Stimulated activated CD4-positive, alpha-beta T cell treated with anti-CD3 and anti-CD28 coated beads, Interleukin-4, amount 100 ng/mL, for 4 hours (primary cell): ENCODE data around the gene SDR39U1.

Experiments used
- DNase-seq, 2 experiments: peaks; one replicate each; pipeline ENCODE4 v3.0.0-alpha.2; 2020

The SDR39U1 gene

GRCh38 chr14:24428628-24429394 is 13.8 kb downstream of the SDR39U1 start:
- no peak for DNase-seq

DNA sequence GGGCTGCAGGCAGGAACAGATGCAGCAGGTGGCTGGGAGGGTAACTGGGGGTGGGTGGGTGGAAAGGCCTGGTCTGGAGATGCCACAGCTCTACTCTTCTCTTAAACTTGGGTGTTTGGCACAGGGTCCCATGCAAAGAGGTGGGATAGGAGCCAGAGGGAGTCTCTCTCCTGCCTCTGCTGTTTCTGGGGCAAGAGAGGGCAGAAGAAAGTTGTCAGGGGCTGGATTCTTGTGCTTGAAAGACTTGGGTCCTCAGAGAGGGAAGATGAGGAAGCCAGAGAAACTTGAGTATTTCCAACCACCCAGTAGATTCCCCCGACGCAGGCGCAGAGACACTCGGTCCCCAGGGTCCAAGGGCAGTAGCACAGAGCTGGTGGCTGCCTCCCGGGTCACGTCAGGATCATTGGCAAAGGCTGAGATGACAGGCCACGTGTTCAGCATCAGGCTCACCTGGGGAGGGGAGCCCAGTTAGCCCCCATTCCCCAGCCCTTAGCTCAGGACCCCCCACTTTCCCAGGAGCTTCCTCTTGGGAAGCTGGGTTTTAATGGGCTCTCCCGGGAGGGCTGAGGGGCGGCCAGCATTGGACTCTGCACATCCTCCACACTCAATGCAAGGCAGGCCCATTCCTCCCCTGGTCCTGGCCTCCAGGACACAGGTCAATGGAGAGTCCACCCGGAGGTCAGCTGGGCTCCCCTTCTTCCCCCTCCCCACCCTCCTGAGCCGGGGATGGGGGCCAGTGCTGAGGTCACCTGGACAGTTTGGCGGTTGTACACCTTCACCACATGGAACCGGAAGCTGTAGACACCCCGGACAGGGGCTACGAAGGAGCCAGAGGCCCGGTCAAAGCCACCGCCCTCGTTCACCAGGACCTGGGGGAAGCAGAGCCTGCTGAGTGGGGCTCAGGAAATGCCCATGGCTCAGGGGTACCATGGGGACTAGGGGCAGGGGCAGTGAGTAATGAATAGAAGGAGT is 14.8 kb downstream of the SDR39U1 start:
- no peak for DNase-seq

DNA sequence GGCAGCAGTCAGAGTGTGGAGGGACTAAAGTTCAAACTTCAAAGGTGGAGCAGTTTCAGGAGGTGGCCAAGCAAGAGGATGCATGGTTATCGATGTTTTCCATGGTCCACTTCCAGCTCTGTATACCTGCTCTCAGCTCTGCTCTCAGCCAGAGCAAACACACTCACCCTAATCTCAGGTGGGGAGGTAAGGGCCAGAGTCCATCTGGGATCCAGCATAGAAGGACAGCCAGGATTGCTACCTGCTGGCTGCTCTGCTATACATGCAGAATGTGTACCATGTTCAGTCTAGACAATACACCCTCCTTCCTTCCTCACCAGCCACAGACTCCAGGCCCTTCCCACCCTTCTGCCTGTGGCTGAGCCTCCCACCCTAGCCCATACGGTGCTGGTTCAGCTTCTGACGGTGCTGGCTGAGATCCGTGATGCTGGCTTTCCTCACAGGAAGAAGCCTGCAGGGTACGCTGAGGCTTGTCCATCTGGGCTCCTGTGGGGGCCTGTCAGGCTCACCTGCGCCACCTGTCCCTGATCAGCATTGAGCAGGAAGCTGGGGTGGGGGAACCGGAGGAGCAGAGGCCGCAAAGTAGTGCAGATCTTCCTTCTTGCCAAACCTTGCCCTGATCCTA is 15.6 kb downstream of the SDR39U1 start:
- no peak for DNase-seq

DNA sequence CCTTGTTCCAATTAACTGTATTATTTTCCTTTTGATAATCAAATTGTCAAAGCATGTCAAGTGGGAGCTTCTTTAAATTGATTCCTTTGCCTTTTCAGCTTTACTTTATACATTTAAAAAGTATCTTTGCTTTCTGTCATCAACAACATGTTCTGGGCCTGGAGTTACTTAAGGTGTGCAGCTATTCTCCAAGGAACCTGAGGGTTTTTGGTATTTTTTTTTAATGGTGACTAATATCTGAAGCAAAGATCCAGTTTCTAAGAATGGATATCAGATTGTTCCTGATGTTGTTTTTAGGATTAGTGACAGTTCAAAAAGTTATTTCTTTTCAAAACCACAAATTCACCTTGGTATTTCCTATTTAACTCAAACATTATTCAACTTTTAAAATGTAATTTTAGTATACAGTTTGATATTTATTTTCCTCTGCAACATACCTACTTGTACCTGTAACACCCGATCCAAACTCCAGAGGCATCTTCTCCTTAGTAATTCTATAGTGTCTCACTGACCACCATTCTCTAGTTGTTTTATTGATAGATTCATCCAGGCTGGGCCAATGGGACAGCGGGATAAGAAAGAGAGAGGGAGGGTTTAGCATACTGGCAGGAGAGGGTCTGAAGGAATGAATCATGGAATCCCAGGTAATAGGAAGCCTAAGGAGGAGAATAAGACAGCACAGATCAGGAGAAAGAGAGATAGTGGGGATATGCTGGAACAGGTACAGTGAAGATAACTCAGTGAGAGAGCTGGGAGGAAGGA is 16.2 kb downstream of the SDR39U1 start:
- no peak for DNase-seq

- no peak for DNase-seq
Observed at GRCh38 chr14:24425704-24426103, 16.9 kb downstream of the SDR39U1 start.

- no peak for DNase-seq
Observed at GRCh38 chr14:24422694-24423601, 19.6 kb downstream of the SDR39U1 start.

DNA sequence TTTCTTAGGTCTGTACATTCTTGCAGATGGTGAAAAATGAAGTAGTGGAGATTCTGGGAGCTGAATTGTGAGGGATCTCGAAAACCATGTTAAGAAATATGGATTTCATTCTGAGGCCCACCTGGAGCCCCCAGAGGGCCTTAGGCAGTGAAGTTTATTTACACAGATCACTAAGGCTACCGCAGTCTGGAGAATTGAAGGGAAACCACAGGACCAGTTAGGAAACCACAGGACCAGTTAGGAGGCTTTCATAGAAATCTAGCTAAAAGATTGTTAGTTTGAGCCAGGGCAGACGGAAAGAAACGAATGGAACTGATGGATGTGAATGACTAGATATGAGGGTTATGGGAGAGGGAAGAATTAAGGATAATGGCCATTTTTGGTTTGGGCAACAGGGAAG is 20.3 kb downstream of the SDR39U1 start:
- no peak for DNase-seq

- DNase-seq: no peak
Observed at GRCh38 chr14:24418492-24418873, 24.1 kb downstream of the SDR39U1 start.

DNA sequence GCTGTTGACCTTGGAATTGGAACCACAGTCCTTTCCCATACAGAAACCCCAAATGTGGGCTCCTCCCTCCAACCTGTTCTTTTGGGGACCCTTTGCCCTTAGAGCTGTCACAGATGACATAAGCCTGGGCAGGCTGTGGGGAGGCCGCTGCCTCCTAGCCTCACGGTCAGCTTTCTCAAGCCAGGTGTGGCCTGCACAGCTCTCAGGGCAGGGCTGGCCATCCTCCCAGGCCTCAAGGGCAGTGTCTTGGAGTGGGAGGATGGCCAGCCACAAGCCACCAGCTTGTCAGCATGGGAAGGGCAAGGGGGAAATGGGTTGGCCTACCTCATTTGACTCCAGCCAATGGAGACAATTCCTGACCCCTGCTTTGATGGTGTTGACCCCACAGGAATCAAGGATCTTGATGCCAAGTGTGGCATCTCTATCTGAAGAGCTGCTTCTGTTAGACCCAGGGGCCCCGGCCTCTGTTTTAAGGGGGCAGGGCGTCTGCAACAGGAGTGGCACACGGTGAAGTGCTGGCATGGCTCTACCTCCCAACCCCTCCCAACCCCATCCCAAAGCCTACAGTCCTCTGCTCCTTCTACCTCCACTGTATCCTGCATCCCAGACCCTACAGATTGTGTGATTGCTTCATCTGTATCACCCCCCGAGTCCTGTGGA is 24.6 kb downstream of the SDR39U1 start:
- no peak for DNase-seq

- DNase-seq: no peak
Observed at GRCh38 chr14:24416932-24417619, 25.5 kb downstream of the SDR39U1 start.

GRCh38 chr14:24416254-24416931 is 26.2 kb downstream of the SDR39U1 start:
- DNase-seq: no peak

GRCh38 chr14:24415421-24416253 is 26.9 kb downstream of the SDR39U1 start:
- DNase-seq: no peak

GRCh38 chr14:24414732-24415420 is 27.7 kb downstream of the SDR39U1 start:
- no peak for DNase-seq

DNA sequence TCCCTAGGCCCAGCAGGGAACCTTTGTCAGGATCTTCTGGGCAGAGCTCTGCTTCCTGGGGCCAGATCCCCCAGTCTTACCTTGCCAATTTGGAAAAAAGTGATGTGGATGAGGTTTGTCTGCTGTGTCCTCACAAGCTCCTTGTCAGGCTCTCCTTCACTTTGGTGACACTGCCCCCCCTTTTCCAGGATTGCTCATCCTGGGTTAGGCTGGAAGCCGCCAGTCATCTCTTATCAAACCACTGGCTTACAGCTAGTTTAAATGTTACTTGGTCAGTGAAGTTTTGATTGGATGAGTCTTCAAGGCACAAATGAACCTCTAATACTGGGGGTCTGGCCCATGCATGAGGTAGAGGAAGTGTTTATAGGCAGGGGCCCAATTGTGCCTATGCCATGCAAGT is 28.5 kb downstream of the SDR39U1 start:
- no peak for DNase-seq

DNA sequence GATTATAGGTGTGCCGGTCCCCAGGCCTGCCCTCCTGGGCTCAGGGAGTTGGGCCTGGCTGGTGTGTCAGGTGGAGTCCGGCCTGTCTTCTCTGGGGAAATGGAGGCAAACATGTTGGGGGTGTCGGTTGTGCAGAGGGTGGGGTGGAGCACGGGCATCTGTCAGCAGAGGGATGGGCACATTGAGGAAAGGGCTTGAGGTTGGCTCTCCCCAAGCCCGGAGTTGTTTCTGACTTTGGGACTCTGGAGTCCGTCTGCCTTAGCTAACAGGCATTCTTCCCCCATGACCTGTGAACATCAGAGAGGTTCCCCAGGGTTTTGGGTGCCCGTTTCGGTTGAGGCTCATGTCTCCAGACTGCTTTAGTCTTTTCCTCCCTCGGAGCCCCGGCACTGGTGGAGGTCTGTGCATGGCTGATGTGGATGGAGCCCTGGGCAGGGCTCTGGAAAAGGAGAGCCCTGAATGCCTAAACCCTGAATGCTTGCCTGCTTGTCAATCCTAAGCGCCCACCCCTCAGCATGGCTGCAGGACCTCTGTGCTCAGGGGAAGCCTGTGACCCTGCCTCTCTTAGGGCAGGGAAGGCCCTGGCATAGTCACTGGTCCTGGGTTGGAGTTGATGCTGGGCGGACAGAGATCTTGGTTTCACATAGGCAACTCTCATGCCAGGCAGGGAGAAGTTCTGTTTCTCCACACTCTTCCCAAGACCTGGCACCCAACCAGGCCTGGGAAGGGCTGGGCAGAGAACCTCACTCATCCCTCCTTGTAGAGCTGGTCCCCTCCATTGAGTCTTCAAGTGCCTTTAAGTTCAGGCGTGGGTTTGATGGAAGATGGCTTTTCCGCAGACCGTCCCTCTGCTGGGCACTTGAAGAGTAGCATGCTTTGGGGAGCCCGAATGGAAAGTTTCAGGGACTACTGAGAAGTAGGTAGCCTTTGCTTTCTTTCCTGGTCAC is 30.9 kb downstream of the SDR39U1 start:
- no peak for DNase-seq

DNA sequence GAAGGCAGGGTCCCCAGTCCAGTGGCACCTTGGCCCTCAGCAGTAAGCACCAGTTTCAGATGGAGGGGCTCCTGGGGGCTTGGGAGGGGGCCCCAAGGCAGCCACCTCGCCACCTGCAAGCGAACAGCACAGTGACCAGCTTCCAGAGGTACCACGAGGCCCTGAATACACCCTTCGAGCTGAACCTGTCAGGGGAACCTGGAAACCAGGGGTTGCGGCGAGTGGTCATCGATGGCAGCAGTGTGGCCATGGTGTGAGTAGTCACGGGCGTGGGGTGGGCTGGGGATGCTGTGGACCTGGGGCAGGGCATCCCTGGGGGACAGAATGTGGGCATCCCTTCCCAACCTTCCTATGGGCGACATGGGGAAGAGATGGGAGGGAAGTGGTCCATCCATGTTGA is 32.6 kb downstream of the SDR39U1 start:
- DNase-seq: no peak

DNA sequence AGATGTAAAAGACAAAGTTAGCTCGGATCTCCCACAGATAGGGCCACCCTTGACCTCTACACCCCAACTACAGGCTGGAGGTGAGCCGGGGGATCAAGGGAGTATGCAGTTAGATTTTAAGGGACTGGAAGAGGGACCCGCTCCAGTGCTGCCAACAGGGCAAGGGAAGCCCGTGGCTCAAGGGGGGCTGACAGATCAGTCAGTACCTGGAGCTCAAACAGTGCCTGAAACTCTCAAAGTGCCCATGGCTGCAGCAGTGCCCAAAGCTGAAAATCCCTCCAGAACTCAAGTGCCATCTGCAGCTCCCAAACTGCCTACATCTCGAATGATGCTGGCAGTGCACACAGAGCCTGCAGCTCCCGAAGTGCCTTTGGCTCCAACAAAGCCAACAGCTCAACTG is 33.4 kb downstream of the SDR39U1 start:
- no peak for DNase-seq
